Transverse colon (tissue), 4 donors: Measurements from ENCODE around the gene ACLY. TPM values are rescaled to one million over a fixed set of nuclear protein-coding genes. Genes with fewer than 3 reads are reported as not detected.
"Not testable (repeated sequence)": the region's sequence is repeated elsewhere in the genome, so short reads cannot be mapped to it uniquely, and the experiment has no call there.

ENCODE experiments used
- DNase-seq: peaks from one replicate; pipeline ENCODE4 v3.0.0-alpha.2; 2019
- H3K27ac ChIP-seq, 4 donors: fragments of 200-600 bp; sonication (generic); 2 replicates each; pipeline ENCODE4 v1.5.1; 2016 to 2018; ENCODE audit warnings: inconsistent platforms in 4 of 4
- H3K27me3 ChIP-seq: fragments of 200-600 bp; sonication (generic); 2 replicates; pipeline ENCODE4 v1.5.1; 2017; ENCODE audit warnings: inconsistent platforms
- H3K36me3 ChIP-seq, 4 donors: fragments of 200-600 bp; sonication (generic); 2 replicates each; pipeline ENCODE4 v1.5.1; 2017 to 2019; ENCODE audit warnings: inconsistent platforms in 4 of 4
- H3K4me1 ChIP-seq, 4 donors: fragments of 200-600 bp; sonication (generic); 2 replicates each; pipeline ENCODE4 v1.5.1; 2017 to 2020; ENCODE audit warnings: inconsistent platforms in 4 of 4
- H3K4me3 ChIP-seq, 4 donors: fragments of 200-600 bp; sonication (generic); 1 replicate in 1 of 4; 2 replicates in 3 of 4; pipeline versions ENCODE4 v1.5.1 to v1.6.1; 2017 to 2019; ENCODE audit warnings: inconsistent platforms in 4 of 4
- H3K9me3 ChIP-seq, 2 donors: fragments of 200-600 bp; sonication (generic); 2 replicates each; pipeline ENCODE4 v1.5.1; 2017 to 2019; ENCODE audit warnings: inconsistent platforms in 2 of 2
- CTCF ChIP-seq, 5 experiments: fragments of 200-600 bp in 3 of 5; fragments of 450-650 bp in 2 of 5; sonication (generic) in 3 of 5; IDR thresholded peaks; 1 replicate in 2 of 5; 2 replicates in 3 of 5; pipeline ENCODE4 v1.5.1; 2016 to 2017; ENCODE audit warnings: antibody characterized with exemption in 5 of 5, inconsistent platforms in 3 of 5, mild to moderate bottlenecking in 2 of 5, moderate library complexity in 1 of 5
- EP300 ChIP-seq: sonication (generic); formaldehyde crosslinking; IDR thresholded peaks from one replicate; pipeline ENCODE4 v1.6.1; 2017; ENCODE audit warnings: antibody characterized with exemption, low read depth
- POLR2A ChIP-seq: fragments of 450-650 bp; IDR thresholded peaks from one replicate; pipeline ENCODE4 v1.6.1; 2016; ENCODE audit warnings: antibody characterized with exemption, mild to moderate bottlenecking, moderate library complexity
- POLR2AphosphoS5 ChIP-seq, 3 donors: sonication (generic); formaldehyde crosslinking; IDR thresholded peaks; one replicate each; pipeline ENCODE4 v1.6.1; 2016; ENCODE audit warnings: antibody characterized with exemption in 3 of 3
- WGBS, 2 donors: methylation state at CpG; one replicate each; pipeline ENCODE4 v1.1.5; 2018; ENCODE audit warnings: low coverage in 1 of 2; 5-methylcytosine and 5-hydroxymethylcytosine counted together
- in situ Hi-C, 4 donors: fragments of 200-750 bp; cut with MboI; loops; one replicate each; pipeline versions ENCODE4 v1.15.0 to v1.15.1; 2017; ENCODE audit warnings: low sequenced_read_pairs in 3 of 4, low pct_ligation_motif_present in 1 of 4, low pct_unique_long_range_greater_than_20kb in 1 of 4
- intact Hi-C: fragments of 100-400 bp; cut with DNase I; formaldehyde crosslinking; loops from one replicate; pipeline ENCODE4 v1.15.1; 2023; ENCODE audit warnings: low total_unique reads
- total RNA-seq, 4 donors: library from RNA; depleted of rRNA; stranded (reverse); fragments of >200 nt; gene quantifications; one replicate each; pipeline ENCODE4 v1.1.0, GENCODE V29; 2016

ACLY gene
- total RNA-seq, 4 donors from 2014 or later = 39.2 to 69.2 (median 51.9) TPM

- peaks cover 0 to 73% (median 35%) of the 10 kb centered on the region in 4 donors for H3K36me3 ChIP-seq
- WGBS, 2 donors = 91% methylated on average over 6 of the region's 6 CpGs; no CpG with 5 or more reads in 1 of the 2 donors
These were observed 30.3 kb downstream of the ACLY start for GRCh38 chr17:41888332-41888965.

GRCh38 chr17:41885733-41886132 is 33.0 kb downstream of the ACLY start:
- no peaks in the 10 kb centered on the region for H3K9me3 ChIP-seq
- no peaks in the 10 kb centered on the region for H3K4me1 ChIP-seq
- TF ChIP-seq CTCF (IDR thresholded peaks at IDR 0.05) (peak in 1 of 5 experiments; percentile 19), POLR2AphosphoS5 (IDR thresholded peaks at IDR 0.05) (no peak)
- in situ Hi-C loops = loop anchor here in 1 of 4 donors (10.0 kb wide), 1 partner anchor 151 kb away; the partner anchor contains the start of gene HAP1
- DNase-seq = no peak
- peaks cover 0 to 63% (median 25%) of the 10 kb centered on the region in 4 donors for H3K36me3 ChIP-seq
- H3K27me3 ChIP-seq = no peaks in the 10 kb centered on the region
- H3K27ac ChIP-seq = no peak overlapping the region
- no peak overlapping the region for H3K4me3 ChIP-seq
- 85 to 100% methylated on average over 4 to 6 of the region's 6 CpGs for WGBS, 2 donors
- intact Hi-C loops = loop anchor here (10.0 kb wide), 1 partner anchor 151 kb away; the partner anchor contains the start of gene HAP1

More at GRCh38 chr17:41888332-41888965, 30.3 kb downstream of the ACLY start:
- in situ Hi-C loops (loop anchor here in 1 of 4 donors (10.0 kb wide), 1 partner anchor 154 kb away; the partner anchor contains the start of gene HAP1), intact Hi-C loops (loop anchor here (10.0 kb wide), 1 partner anchor 154 kb away; the partner anchor contains the start of gene HAP1)
- no peak overlapping the region for H3K4me3 ChIP-seq
- no peak for DNase-seq
- TF ChIP-seq POLR2A = no peak
- no peak for TF ChIP-seq POLR2AphosphoS5 (IDR thresholded peaks at IDR 0.05)
- TF ChIP-seq EP300 = no peak
- no peak for TF ChIP-seq CTCF (IDR thresholded peaks at IDR 0.05)
- no peaks in the 10 kb centered on the region for H3K4me1 ChIP-seq
- no peaks in the 10 kb centered on the region for H3K9me3 ChIP-seq
- H3K27ac ChIP-seq = no peak overlapping the region
- H3K27me3 ChIP-seq = no peaks in the 10 kb centered on the region

GRCh38 chr17:41882756-41883155 is 36.0 kb downstream of the ACLY start:
- TF ChIP-seq CTCF (IDR thresholded peaks at IDR 0.05) (no peak), EP300 (no peak), POLR2AphosphoS5 (IDR thresholded peaks at IDR 0.05) (no peak), POLR2A (no peak)
- Histone ChIP-seq H3K4me3 (no peak overlapping the region), H3K9me3 (no peaks in the 10 kb centered on the region), H3K27me3 (no peaks in the 10 kb centered on the region), H3K27ac (no peak overlapping the region), H3K4me1 (no peaks in the 10 kb centered on the region), H3K36me3 (peaks cover 0 to 63% (median 27%) of the 10 kb centered on the region in 4 donors)
- no peak for DNase-seq
- intact Hi-C loops = loop anchor here (10.0 kb wide), 1 partner anchor 148 kb away; the partner anchor contains the start of gene HAP1
- in situ Hi-C loops = loop anchor here in 1 of 4 donors (10.0 kb wide), 1 partner anchor 148 kb away; the partner anchor contains the start of gene HAP1
- 92% methylated on average over 6 of the region's 6 CpGs; no CpG with 5 or more reads in 1 of the 2 donors for WGBS, 2 donors

DNA sequence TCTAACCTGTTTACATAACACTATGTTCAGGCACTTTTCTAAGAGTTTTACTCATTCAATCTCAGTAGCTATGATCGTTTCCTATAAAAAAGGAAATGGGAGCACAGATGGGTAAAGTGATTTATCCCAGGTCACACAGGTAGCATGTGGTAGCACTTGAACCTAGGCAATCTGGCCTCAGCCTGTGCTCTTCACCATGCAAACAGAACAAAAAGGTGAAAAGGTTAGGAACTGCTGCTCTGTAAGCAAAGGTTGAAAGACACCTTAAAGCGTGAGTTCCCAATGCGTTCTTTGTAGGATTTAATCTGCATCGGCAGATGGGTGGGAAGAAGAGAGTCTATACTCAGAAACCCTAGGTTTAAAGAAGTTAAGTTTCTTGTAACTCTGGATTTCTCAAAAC is 38.6 kb downstream of the ACLY start:
- Histone ChIP-seq H3K27ac (no peak overlapping the region), H3K4me3 (no peak overlapping the region), H3K27me3 (no peaks in the 10 kb centered on the region), H3K4me1 (no peaks in the 10 kb centered on the region), H3K9me3 (no peaks in the 10 kb centered on the region), H3K36me3 (peaks cover 0 to 58% (median 22%) of the 10 kb centered on the region in 4 donors)
- TF ChIP-seq CTCF (IDR thresholded peaks at IDR 0.05) (no peak), EP300 (no peak), POLR2AphosphoS5 (IDR thresholded peaks at IDR 0.05) (no peak), POLR2A (no peak)
- 82 to 94% methylated on average over 4 of the region's 4 CpGs for WGBS, 2 donors
- intact Hi-C loops (loop anchor here (10.0 kb wide), 1 partner anchor 145 kb away; the partner anchor contains the start of gene HAP1), in situ Hi-C loops (loop anchor here in 1 of 4 donors (10.0 kb wide), 1 partner anchor 145 kb away; the partner anchor contains the start of gene HAP1)
- DNase-seq = no peak

DNA sequence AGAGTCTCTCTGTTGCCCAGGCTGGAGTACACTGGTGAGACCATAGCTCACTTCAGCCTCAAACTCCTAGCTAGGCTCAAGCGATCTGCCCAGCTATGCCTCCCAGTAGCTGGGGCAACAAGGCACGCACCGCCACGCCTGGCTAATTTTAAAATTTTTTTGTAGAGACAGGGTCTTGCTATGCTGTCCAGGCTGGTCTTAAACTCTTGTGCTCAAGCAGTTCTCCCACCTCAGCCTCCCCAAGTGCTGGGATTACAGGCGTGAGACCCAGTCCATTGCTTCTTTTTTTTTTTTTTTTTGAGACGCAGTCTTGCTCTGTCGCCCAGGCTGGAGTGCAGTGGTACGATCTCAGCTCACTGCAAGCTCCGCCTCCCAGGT is 44.5 kb downstream of the ACLY start:
- H3K27me3 ChIP-seq, H3K27ac ChIP-seq, intact Hi-C loops, H3K4me3 ChIP-seq, H3K9me3 ChIP-seq, in situ Hi-C loops, DNase-seq, H3K4me1 ChIP-seq: not testable (repeated sequence)
- peaks cover 0 to 46% (median 17%) of the 10 kb centered on the region in 4 donors for H3K36me3 ChIP-seq
- 94 to 100% methylated on average over 4 to 9 of the region's 9 CpGs for WGBS, 2 donors
